ENCODE data around the gene EEF2K. TPM values are rescaled to one million over a fixed set of nuclear protein-coding genes. Genes with fewer than 3 reads are reported as not detected.

The EEF2K gene
- total RNA-seq, 1 experiment from 2014 or later = 31.0 TPM

DNA sequence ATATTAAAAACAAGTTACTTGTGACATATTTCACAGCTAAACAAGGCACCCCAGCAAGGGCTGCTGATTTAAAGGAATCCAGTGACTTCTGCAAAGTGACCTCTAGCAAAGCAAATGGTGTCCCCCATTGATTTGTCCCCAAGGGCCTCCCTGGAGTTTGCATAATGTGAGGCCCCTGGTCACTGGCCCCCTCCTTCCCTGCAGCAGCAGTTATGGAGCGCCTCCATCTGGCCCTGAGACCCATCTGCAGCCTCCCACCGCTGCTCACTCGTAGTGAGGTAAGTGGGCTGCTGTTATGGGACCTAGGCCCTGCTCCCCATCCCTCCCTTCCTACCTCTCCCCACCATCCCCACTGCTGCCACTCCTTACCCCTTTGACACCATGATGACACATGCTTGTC is 19.6 kb upstream of the EEF2K start:
- DNase-seq (ENCODE audit: low read depth, low spot score) (no peak), ATAC-seq (no peak)
- Histone ChIP-seq H2AFZ (ENCODE audit: low read depth, low read length, poor library complexity, severe bottlenecking) (no peak overlapping the region), H3K9me2 (ENCODE audit: insufficient read depth) (no peaks in the 10 kb centered on the region), H3K27me3 (ENCODE audit: insufficient read depth, low read length) (no peaks in the 10 kb centered on the region; the same call in 1 of the 2 replicates), H3K79me2 (ENCODE audit: insufficient read depth, low read length) (no peaks in the 10 kb centered on the region), H4K20me1 (ENCODE audit: insufficient read depth) (no peaks in the 10 kb centered on the region), H3K4me2 (ENCODE audit: low read length) (no peak overlapping the region), H3K36me3 (ENCODE audit: control insufficient read depth in 1 of 2, insufficient read depth in 2 of 2, low read length in 2 of 2) (no peaks in the 10 kb centered on the region), H3K27ac (ENCODE audit: low read depth, low read length) (no peak overlapping the region), H3K9me3 (ENCODE audit: control insufficient read depth in 1 of 2, insufficient read depth in 1 of 2, low read depth in 1 of 2, low read length in 2 of 2) (no peaks in the 10 kb centered on the region), H3K4me3 (replicated peaks in 1 of 2; ENCODE audit: low read depth in 1 of 2, low read length in 2 of 2) (no peak overlapping the region), H3K4me1 (ENCODE audit: control insufficient read depth in 1 of 2, insufficient read depth in 2 of 2, low read length in 2 of 2) (peaks cover 15 to 21% of the 10 kb centered on the region in 2 experiments), H3K9ac (ENCODE audit: low read length) (no peak overlapping the region)
- BruUV-seq (replicated peaks) = no TSS peak
- intact Hi-C loops (cut with micrococcal nuclease) = loop anchor here (5.0 to 10.0 kb wide), 6 partner anchors 62 to 1248 kb away; partner anchors contain the start of gene IGSF6
- CTCF ChIA-PET = interaction anchor here (0.7 to 1.3 kb wide), 4 partner anchors 136 to 234 kb away, joined by 3 to 5 read pairs (median 3); no protein-coding TSS in a partner anchor
- TF ChIP-seq, protein P1, sequence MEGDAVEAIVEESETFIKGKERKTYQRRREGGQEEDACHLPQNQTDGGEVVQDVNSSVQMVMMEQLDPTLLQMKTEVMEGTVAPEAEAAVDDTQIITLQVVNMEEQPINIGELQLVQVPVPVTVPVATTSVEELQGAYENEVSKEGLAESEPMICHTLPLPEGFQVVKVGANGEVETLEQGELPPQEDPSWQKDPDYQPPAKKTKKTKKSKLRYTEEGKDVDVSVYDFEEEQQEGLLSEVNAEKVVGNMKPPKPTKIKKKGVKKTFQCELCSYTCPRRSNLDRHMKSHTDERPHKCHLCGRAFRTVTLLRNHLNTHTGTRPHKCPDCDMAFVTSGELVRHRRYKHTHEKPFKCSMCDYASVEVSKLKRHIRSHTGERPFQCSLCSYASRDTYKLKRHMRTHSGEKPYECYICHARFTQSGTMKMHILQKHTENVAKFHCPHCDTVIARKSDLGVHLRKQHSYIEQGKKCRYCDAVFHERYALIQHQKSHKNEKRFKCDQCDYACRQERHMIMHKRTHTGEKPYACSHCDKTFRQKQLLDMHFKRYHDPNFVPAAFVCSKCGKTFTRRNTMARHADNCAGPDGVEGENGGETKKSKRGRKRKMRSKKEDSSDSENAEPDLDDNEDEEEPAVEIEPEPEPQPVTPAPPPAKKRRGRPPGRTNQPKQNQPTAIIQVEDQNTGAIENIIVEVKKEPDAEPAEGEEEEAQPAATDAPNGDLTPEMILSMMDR (IDR thresholded peaks at IDR 0.05 in 2 of 3, conservative IDR thresholded peaks at IDR 0.05 in 1 of 3; ENCODE audit: borderline replicate concordance in 1 of 3, insufficient read depth in 1 of 3, low read depth in 2 of 3, low read length in 2 of 3) = peak in 2 of 3 experiments; percentile 51 to 56; a peak in 4 of 6 replicates
- no peak for TF ChIP-seq POLR2A (IDR thresholded peaks at IDR 0.05; ENCODE audit: borderline replicate concordance, extremely low read depth, insufficient read depth, insufficient read length)
- TF ChIP-seq, protein P2, sequence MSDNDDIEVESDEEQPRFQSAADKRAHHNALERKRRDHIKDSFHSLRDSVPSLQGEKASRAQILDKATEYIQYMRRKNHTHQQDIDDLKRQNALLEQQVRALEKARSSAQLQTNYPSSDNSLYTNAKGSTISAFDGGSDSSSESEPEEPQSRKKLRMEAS (IDR thresholded peaks at IDR 0.05) = no peak
- POLR2A ChIA-PET = interaction anchor here (1.2 kb wide), 1 partner anchor 185 kb away, joined by 5 read pairs; no protein-coding TSS in a partner anchor
- RAD21 ChIA-PET (ENCODE audit: low non-redundant PET in 1 of 2, low total read pairs in 2 of 2, uncharacterized antibody in 2 of 2, unreplicated experiment in 2 of 2) = interaction anchor here in 1 of 2 experiments (1.6 kb wide), 1 partner anchor 185 kb away, joined by 4 read pairs; no protein-coding TSS in a partner anchor

DNA sequence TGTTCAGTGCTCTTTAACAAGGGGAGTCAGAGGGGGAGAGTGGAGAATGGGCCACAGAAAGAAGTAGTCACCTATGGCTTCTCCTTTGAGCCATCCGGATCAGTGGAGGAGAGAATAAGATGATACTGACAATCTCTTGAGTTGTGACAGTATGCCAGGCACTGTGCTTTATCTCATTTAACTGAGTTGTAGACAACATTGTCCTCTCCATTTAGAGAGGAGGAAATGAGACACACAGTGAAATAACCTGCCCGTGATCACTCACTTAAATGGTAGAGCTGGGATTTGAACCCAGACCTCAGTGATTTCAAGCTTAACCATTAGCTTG is 17.8 kb upstream of the EEF2K start:
- H3K79me2 ChIP-seq (ENCODE audit: insufficient read depth, low read length) = no peaks in the 10 kb centered on the region
- H3K4me2 ChIP-seq (ENCODE audit: low read length) = peak overlapping the region; percentile 31; the same call in 1 of the 2 replicates
- no peak overlapping the region for H3K9ac ChIP-seq (ENCODE audit: low read length)
- H3K27ac ChIP-seq (ENCODE audit: low read depth, low read length) = no peak overlapping the region
- H3K9me3 ChIP-seq (ENCODE audit: control insufficient read depth in 1 of 2, insufficient read depth in 1 of 2, low read depth in 1 of 2, low read length in 2 of 2) = no peaks in the 10 kb centered on the region
- no peak for DNase-seq (ENCODE audit: low read depth, low spot score)
- intact Hi-C loops (cut with micrococcal nuclease) = loop anchor here (1.0 to 10.0 kb wide), 8 partner anchors 63 to 1247 kb away; partner anchors contain the start of gene IGSF6
- no peaks in the 10 kb centered on the region for H3K9me2 ChIP-seq (ENCODE audit: insufficient read depth)
- H4K20me1 ChIP-seq (ENCODE audit: insufficient read depth) = no peaks in the 10 kb centered on the region
- no TSS peak for BruUV-seq (replicated peaks)
- no peak for ATAC-seq
- POLR2A ChIA-PET = interaction anchor here (0.6 to 1.3 kb wide), 3 partner anchors 185 to 368 kb away, joined by 3 to 8 read pairs (median 4); partner anchors contain the start of gene UQCRC2
- no peak overlapping the region for H3K4me3 ChIP-seq (replicated peaks in 1 of 2; ENCODE audit: low read depth in 1 of 2, low read length in 2 of 2)
- H2AFZ ChIP-seq (ENCODE audit: low read depth, low read length, poor library complexity, severe bottlenecking) = peak overlapping the region; percentile 70
- CTCF ChIA-PET = interaction anchor here (0.6 to 2.6 kb wide), 27 partner anchors 8 to 789 kb away, joined by 3 to 42 read pairs (median 4); partner anchors contain the start of gene PDZD9
- H3K27me3 ChIP-seq (ENCODE audit: insufficient read depth, low read length) = no peaks in the 10 kb centered on the region
- H3K4me1 ChIP-seq (ENCODE audit: control insufficient read depth in 1 of 2, insufficient read depth in 2 of 2, low read length in 2 of 2) = peaks cover 20 to 30% of the 10 kb centered on the region in 2 experiments
- RAD21 ChIA-PET (ENCODE audit: low non-redundant PET in 1 of 2, low total read pairs in 2 of 2, uncharacterized antibody in 2 of 2, unreplicated experiment in 2 of 2) = interaction anchor here (0.6 to 1.5 kb wide), 7 partner anchors 89 to 239 kb away, joined by 3 to 7 read pairs (median 5); no protein-coding TSS in a partner anchor
- no peaks in the 10 kb centered on the region for H3K36me3 ChIP-seq (ENCODE audit: control insufficient read depth in 1 of 2, insufficient read depth in 2 of 2, low read length in 2 of 2)
- TF ChIP-seq CBX3 (IDR thresholded peaks at IDR 0.05; ENCODE audit: low read depth) (no peak), POLR2AphosphoS5 (IDR thresholded peaks at IDR 0.05; ENCODE audit: low read depth, low read length) (no peak), TCF7L2 (IDR thresholded peaks at IDR 0.05; ENCODE audit: borderline replicate concordance, extremely low read depth, insufficient read depth, insufficient read length) (no peak), YY1 (IDR thresholded peaks at IDR 0.05; ENCODE audit: extremely low read depth, insufficient replicate concordance, low read depth, low read length) (no peak), ZFX (IDR thresholded peaks at IDR 0.05) (no peak), SRF (IDR thresholded peaks at IDR 0.05; ENCODE audit: low read depth) (no peak), ZNF274 (IDR thresholded peaks at IDR 0.05; ENCODE audit: low read depth, low read length) (no peak), EGR1 (IDR thresholded peaks at IDR 0.05; ENCODE audit: low read depth) (no peak), RAD21 (IDR thresholded peaks at IDR 0.05; ENCODE audit: low read depth) (no peak), EZH2 (IDR thresholded peaks at IDR 0.05) (no peak)
- TF ChIP-seq, protein P1 (IDR thresholded peaks at IDR 0.05 in 2 of 3, conservative IDR thresholded peaks at IDR 0.05 in 1 of 3; ENCODE audit: borderline replicate concordance in 1 of 3, insufficient read depth in 1 of 3, low read depth in 2 of 3, low read length in 2 of 3) = no peak
